K562 (cell line): ENCODE measurements around the gene EFCAB13. TPM values are rescaled to one million over a fixed set of nuclear protein-coding genes. Genes with fewer than 3 reads are reported as not detected.

ENCODE experiments used
- ATF4 ChIP-seq: fragments of 450-650 bp; formaldehyde crosslinking; IDR thresholded peaks from 2 replicates; pipeline ENCODE4 v1.4.0; 2022; ENCODE audit warnings: mild to moderate bottlenecking, moderate library complexity
- BCOR ChIP-seq: fragments of 450-650 bp; IDR thresholded peaks from 2 replicates; pipeline ENCODE4 v1.6.1; 2016
- DPF2 ChIP-seq: fragments of 450-650 bp; IDR thresholded peaks from 2 replicates; pipeline ENCODE4 v1.6.1; 2016
- EHMT2 ChIP-seq: fragments of 450-650 bp; IDR thresholded peaks from 2 replicates; pipeline ENCODE4 v1.6.1; 2018; ENCODE audit warnings: antibody characterized with exemption
- ERF ChIP-seq: fragments of 450-650 bp; formaldehyde crosslinking; IDR thresholded peaks from 2 replicates; pipeline ENCODE4 v1.4.0; 2020; ENCODE audit warnings: mild to moderate bottlenecking, mixed read lengths
- ETV5 ChIP-seq: sonication (generic); formaldehyde crosslinking; IDR thresholded peaks from 2 replicates; pipeline ENCODE4 v1.4.0; 2020; ENCODE audit warnings: low read depth, mild to moderate bottlenecking, missing genetic modification reagents
- HDAC1 ChIP-seq, 2 experiments: fragments of 450-650 bp; IDR thresholded peaks; 2 replicates each; pipeline ENCODE4 v1.6.1; 2016 to 2017; ENCODE audit warnings: inconsistent platforms in 1 of 2, mild to moderate bottlenecking in 1 of 2, moderate library complexity in 1 of 2
- HDAC3 ChIP-seq: fragments of 450-650 bp; IDR thresholded peaks from 2 replicates; pipeline ENCODE4 v1.6.1; 2018; ENCODE audit warnings: borderline replicate concordance, mild to moderate bottlenecking, moderate library complexity; ENCODE audit not compliant: partially characterized antibody
- KLF16 ChIP-seq: IDR thresholded peaks from 2 replicates; pipeline ENCODE4 v1.6.1; 2016; ENCODE audit warnings: antibody characterized with exemption
- LEF1 ChIP-seq: fragments of 450-650 bp; IDR thresholded peaks from 2 replicates; pipeline ENCODE4 v1.6.1; 2016; ENCODE audit warnings: mild to moderate bottlenecking
- MBD2 ChIP-seq: sonication (generic); IDR thresholded peaks from 2 replicates; pipeline ENCODE4 v1.6.1; 2016; ENCODE audit warnings: low read depth, borderline replicate concordance
- MCM3 ChIP-seq: fragments of 450-650 bp; IDR thresholded peaks from 2 replicates; pipeline ENCODE4 v1.6.1; 2016
- NCOR1 ChIP-seq: fragments of 450-650 bp; IDR thresholded peaks from 2 replicates; pipeline ENCODE4 v1.6.1; 2016; ENCODE audit warnings: mild to moderate bottlenecking, moderate library complexity
- NEUROD1 ChIP-seq: fragments of 150-350 bp; IDR thresholded peaks from 2 replicates; pipeline ENCODE4 v1.6.1; 2014; ENCODE audit warnings: borderline replicate concordance, low read length, low read depth; ENCODE audit not compliant: partially characterized antibody
- NFE2L1 ChIP-seq: fragments of 450-650 bp; IDR thresholded peaks from 2 replicates; pipeline ENCODE4 v1.6.1; 2016; ENCODE audit warnings: missing genetic modification characterization, low read depth, mild to moderate bottlenecking, missing compliant biosample characterization, moderate library complexity, borderline replicate concordance
- NRF1 ChIP-seq, 2 experiments: fragments of 450-650 bp; IDR thresholded peaks in 1 of 2; conservative IDR thresholded peaks in 1 of 2; 2 replicates each; pipeline ENCODE4 v1.6.1; 2014; ENCODE audit warnings: mild to moderate bottlenecking in 2 of 2
- PKNOX1 ChIP-seq: fragments of 450-650 bp; IDR thresholded peaks from 2 replicates; pipeline ENCODE4 v1.6.1; 2016
- POLR2AphosphoS5 ChIP-seq: IDR thresholded peaks from 2 replicates; pipeline ENCODE4 v1.6.1; 2011; ENCODE audit warnings: mild to moderate bottlenecking, low read depth, low read length, moderate library complexity; ENCODE audit not compliant: control insufficient read depth, insufficient read depth
- SMAD4 ChIP-seq: fragments of 250-450 bp; sonication (Bioruptor Pico); conservative IDR thresholded peaks from 2 replicates; pipeline ENCODE4 v1.8.0; 2021; ENCODE audit warnings: inconsistent platforms, mild to moderate bottlenecking, moderate library complexity
- SMARCE1 ChIP-seq: fragments of 450-650 bp; IDR thresholded peaks from 2 replicates; pipeline ENCODE4 v1.7.1; 2016; ENCODE audit warnings: mild to moderate bottlenecking
- TAL1 ChIP-seq: fragments of 450-650 bp; IDR thresholded peaks from 2 replicates; pipeline ENCODE4 v1.6.1; 2016; ENCODE audit warnings: mild to moderate bottlenecking
- TBL1XR1 ChIP-seq, 2 experiments: IDR thresholded peaks; 2 replicates each; pipeline ENCODE4 v1.6.1; 2012; ENCODE audit warnings: improper control_type of control experiment in 2 of 2, low read length in 2 of 2, mild to moderate bottlenecking in 1 of 2
- TBP ChIP-seq: optimal IDR thresholded peaks from 2 replicates; pipeline ENCODE3; 2011; ENCODE audit warnings: low read depth, low read length, improper control_type of control experiment
- TRIM28 ChIP-seq: fragments of 450-650 bp; IDR thresholded peaks from 2 replicates; pipeline ENCODE4 v1.6.1; 2017
- ZNF134 ChIP-seq: fragments of 250-450 bp; sonication (Bioruptor Pico); conservative IDR thresholded peaks from 2 replicates; pipeline ENCODE4 v1.4.0; 2020
- ZNF586 ChIP-seq: fragments of 450-650 bp; formaldehyde crosslinking; conservative IDR thresholded peaks from 2 replicates; pipeline ENCODE4 v1.4.0; 2020; ENCODE audit warnings: mild to moderate bottlenecking, moderate library complexity
- ZNF778 ChIP-seq: fragments of 450-650 bp; formaldehyde crosslinking; IDR thresholded peaks from 2 replicates; pipeline ENCODE4 v1.4.0; 2020; ENCODE audit warnings: mild to moderate bottlenecking, moderate library complexity
- ZNF785 ChIP-seq: fragments of 250-450 bp; sonication (Bioruptor Pico); IDR thresholded peaks from 2 replicates; pipeline ENCODE4 v1.4.0; 2020; ENCODE audit warnings: mild to moderate bottlenecking
- polyA plus RNA-seq, 8 experiments: library from polyadenylated mRNA; depleted of rRNA in 4 of 8; stranded (reverse) in 5 of 8; unstranded in 3 of 8; fragments of >200 nt; fragmentation: Nextera tagmentation in 2 of 8; fragmentation: Illumina TruSeq in 1 of 8; extraction: Ambion mirVana in 2 of 8; extraction: Trizol in 1 of 8; gene quantifications; 2 replicates each; pipeline versions ENCODE4 v1.2.1 to v1.2.3, GENCODE V29; 2011 to 2014; ENCODE audit warnings: inconsistent platforms in 1 of 8, missing spikeins in 1 of 8
- total RNA-seq, 7 experiments: library from RNA; depleted of rRNA in 6 of 7; stranded (reverse); fragments of >200 nt in 6 of 7; fragmentation: Illumina TruSeq in 2 of 7; extraction: Trizol in 2 of 7; gene quantifications; 2 replicates each; pipeline versions ENCODE4 v1.2.1 to v1.2.3, GENCODE V29; 2011 to 2021; ENCODE audit warnings: low replicate concordance in 1 of 7
- TF ChIP-seq, protein P1 (sequence below), 3 experiments: fragments of 200-800 bp in 1 of 3; sonication (Bioruptor generic) in 1 of 3; sonication (generic) in 1 of 3; formaldehyde crosslinking in 1 of 3; IDR thresholded peaks; 2 replicates each; pipeline versions ENCODE4 v1.6.1 to v1.8.0; 2016 to 2022; ENCODE audit warnings: mild to moderate bottlenecking in 2 of 3, missing compliant biosample characterization in 2 of 3, missing genetic modification characterization in 2 of 3, missing genetic modification reagents in 1 of 3

Gene EFCAB13
- total and polyA plus RNA-seq, 9 of the 15 experiments (the other 6 are each of a cell fraction or from before 2014, with no cell fraction given) = 0.32 to 1.3 (median 0.95) TPM

GRCh38 chr17:47288531-47289116 is 35.1 kb upstream of the EFCAB13 start (continued):
- TF ChIP-seq, protein P1, sequence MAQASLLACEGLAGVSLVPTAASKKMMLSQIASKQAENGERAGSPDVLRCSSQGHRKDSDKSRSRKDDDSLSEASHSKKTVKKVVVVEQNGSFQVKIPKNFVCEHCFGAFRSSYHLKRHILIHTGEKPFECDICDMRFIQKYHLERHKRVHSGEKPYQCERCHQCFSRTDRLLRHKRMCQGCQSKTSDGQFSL (CRISPR knock-in tag; IDR thresholded peaks at IDR 0.05) = no peak
- TF ChIP-seq, protein P1 (tag; IDR thresholded peaks at IDR 0.05) = peak in 1 of 2 experiments; percentile 84; a peak in 1 of 4 replicates
- 0 out of 2 replicates have a peak, but pooled peaks have one; percentile 30 for TF ChIP-seq TRIM28
- peak; percentile 81; the same call in 1 of the 2 replicates for TF ChIP-seq KLF16
- no peak for TF ChIP-seq ZNF778 (CRISPR knock-in tag)
- TF ChIP-seq ZNF134 = no peak
- TF ChIP-seq NCOR1 = peak; percentile 91
- TF ChIP-seq LEF1 = peak; percentile 89
- peak; percentile 89 for TF ChIP-seq POLR2AphosphoS5
- peak in 1 of 2 experiments; percentile 35; a peak in 2 of 4 replicates for TF ChIP-seq NRF1 (conservative IDR thresholded peaks at IDR 0.05 in 1 of 2, IDR thresholded peaks at IDR 0.05 in 1 of 2)
- TF ChIP-seq ZNF785 (CRISPR knock-in tag) = no peak
- TF ChIP-seq ZNF586 (CRISPR knock-in tag) = no peak
- peak; percentile 69 for TF ChIP-seq NEUROD1
- TF ChIP-seq EHMT2 = peak; percentile 91
- 0 out of 2 replicates have a peak, but pooled peaks have one; percentile 53 for TF ChIP-seq MBD2
- peak in 1 of 2 experiments; percentile 79; a peak in 2 of 4 replicates for TF ChIP-seq TBL1XR1 (IDR thresholded peaks at IDR 0.05; ENCODE audit: low read length in 2 of 2)
- TF ChIP-seq ETV5 (CRISPR knock-in tag) = peak; percentile 74; the same call in 1 of the 2 replicates
- TF ChIP-seq ERF (CRISPR knock-in tag) = peak; percentile 63; the same call in 1 of the 2 replicates
- peak in 1 of 2 experiments; percentile 62; a peak in 1 of 4 replicates for TF ChIP-seq HDAC1 (IDR thresholded peaks at IDR 0.05)
- TF ChIP-seq SMAD4 (CRISPR knock-in tag) = peak; percentile 84
- TF ChIP-seq NFE2L1 (tag) = peak; percentile 99
- peak; percentile 65 for TF ChIP-seq PKNOX1
- peak; percentile 96 for TF ChIP-seq DPF2
- peak; percentile 87 for TF ChIP-seq TAL1
- peak; percentile 91 for TF ChIP-seq SMARCE1
- peak; percentile 66 for TF ChIP-seq TBP
- TF ChIP-seq MCM3 = no peak
- peak; percentile 53; the same call in 1 of the 2 replicates for TF ChIP-seq BCOR
- peak; percentile 71 for TF ChIP-seq ATF4
- peak; percentile 65 for TF ChIP-seq HDAC3
